HG03025 (cell line): ENCODE data around the gene RWDD4.

Experiments used
- ATAC-seq: cut with Tn5 transposase; IDR thresholded peaks from one replicate; pipeline ENCODE4 v1.9.1; 2021; ENCODE audit warnings: mild to moderate bottlenecking, moderate library complexity; ENCODE audit not compliant: unreplicated experiment, low FRiP score

Gene RWDD4

GRCh38 chr4:183607894-183608293 is 51.1 kb downstream of the RWDD4 start:
- ATAC-seq: no peak

DNA sequence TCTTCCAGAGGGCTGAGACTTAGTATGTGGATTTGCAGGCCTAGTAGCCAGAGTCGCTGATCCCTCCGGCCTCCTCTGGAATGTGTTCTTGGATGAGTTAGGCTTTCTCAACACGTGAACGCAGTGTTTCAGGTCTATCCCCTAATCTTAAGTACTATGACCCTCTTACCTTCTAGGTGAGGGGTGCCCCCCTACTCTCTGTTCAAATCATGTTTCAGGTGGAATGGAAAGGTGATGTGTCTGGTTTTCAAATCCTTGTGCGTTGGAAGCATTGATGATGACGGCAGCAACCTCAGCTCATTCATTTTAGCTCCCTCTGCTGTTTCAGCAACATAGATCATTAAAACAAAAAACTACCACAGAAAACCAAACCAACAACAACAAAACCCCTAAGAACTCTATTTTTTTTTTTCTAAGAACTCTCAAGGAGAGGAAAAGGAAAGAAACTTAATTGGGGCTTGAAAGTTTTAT is 56.4 kb downstream of the RWDD4 start:
- ATAC-seq: no peak

DNA sequence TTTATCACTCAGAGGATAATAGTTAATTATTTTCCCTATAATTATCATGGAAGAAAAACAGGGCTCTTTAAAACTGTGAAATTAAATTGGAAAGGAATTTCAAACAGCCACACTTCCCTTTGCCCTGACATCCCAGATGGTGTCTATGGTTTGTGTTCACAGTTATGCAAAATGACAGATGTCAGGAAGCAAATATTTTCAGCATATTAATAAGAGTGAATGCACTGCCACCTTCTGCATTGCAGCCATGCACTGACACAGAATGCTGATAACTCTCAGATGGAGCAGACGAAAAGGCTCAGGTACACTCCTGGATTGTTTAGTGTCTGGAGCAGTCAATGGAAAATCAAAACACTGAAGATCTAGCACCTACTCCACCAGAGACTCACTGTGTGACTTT is 57.6 kb downstream of the RWDD4 start:
- no peak for ATAC-seq

DNA sequence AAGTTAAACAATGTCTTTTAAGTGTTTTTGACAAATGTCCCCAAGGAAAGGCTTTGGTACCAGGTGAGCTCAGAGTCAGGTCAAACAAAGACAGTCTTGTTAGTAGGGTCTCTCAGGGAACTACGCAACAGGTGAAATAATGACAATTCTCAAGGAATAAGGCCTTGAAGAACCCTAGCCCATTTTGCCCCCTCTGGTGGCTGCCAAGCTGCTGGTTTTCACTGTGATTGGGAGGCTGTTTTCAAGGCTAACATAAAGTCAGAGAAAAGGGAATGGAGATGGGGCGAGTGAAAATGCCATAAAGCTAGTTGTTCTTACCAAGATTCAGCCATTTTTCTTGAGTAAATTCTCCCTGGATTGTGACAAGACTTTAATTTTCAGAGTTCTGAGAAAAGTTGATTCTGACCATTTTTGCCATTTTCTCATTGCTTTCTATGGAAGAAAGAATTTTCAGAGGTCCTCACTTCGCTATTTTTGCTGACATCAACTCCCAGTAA is 58.7 kb downstream of the RWDD4 start:
- no peak for ATAC-seq

DNA sequence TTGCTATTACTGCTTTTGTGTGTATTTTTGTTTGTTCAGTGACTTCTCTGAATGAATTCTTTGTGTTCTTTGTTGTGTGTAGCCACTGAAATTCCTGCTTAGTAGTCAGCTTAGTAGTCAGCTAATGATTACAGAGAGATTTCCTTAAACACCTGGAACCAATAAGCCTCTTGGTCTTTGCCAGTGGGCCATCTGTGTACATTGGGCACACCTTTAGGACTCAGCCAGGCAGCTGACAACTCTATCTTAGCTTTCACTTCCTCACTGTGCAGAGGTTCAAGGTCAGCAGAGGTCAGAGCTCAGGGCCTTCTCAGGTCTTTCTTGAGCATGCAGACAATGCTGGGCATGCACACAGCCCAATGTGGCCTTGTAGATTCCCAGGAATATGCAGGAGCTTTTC is 59.3 kb downstream of the RWDD4 start:
- ATAC-seq: peak; percentile 69

GRCh38 chr4:183599284-183599683 is 59.7 kb downstream of the RWDD4 start:
- no peak for ATAC-seq

- no peak for ATAC-seq
These were observed 62.8 kb downstream of the RWDD4 start for GRCh38 chr4:183596067-183596757.

DNA sequence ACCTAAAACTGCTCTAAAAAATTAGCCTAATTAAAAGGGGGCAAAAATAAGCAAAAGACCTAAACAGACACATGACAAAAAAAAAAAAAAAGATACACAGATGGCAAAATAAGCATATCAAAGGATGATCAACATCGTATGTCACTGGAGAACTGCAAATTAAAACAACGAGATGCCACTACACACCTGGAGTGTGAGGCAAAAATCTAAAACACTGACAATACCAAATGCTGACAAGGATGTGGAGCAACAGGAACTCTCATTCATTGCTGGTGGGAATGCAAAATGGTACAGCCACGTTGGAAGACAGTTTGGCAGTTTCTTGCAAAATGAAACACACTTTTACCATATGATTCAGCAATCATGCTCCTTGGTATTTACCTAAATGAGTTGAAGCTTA is 64.2 kb downstream of the RWDD4 start:
- ATAC-seq: no peak

GRCh38 chr4:183591301-183591700 is 67.7 kb downstream of the RWDD4 start:
- ATAC-seq: no peak
